ENCODE results near the gene SMO.

The SMO gene

GRCh38 chr7:129228633-129229032 is 40.2 kb downstream of the SMO start:
- Histone ChIP-seq H3K36me3 (ENCODE audit: insufficient read depth, low read length) (no peaks in the 10 kb centered on the region; the same call in 1 of the 2 replicates), H3K9ac (ENCODE audit: low read depth, low read length) (no peak overlapping the region), H3K27ac (ENCODE audit: low read length) (no peak overlapping the region), H3K79me2 (ENCODE audit: insufficient read depth, low read length) (no peaks in the 10 kb centered on the region; the same call in 1 of the 2 replicates), H4K20me1 (ENCODE audit: insufficient read depth, low read length) (peaks cover 3% of the 10 kb centered on the region; the same call in 1 of the 2 replicates), H3K27me3 (ENCODE audit: insufficient read depth, low read length, poor library complexity) (no peaks in the 10 kb centered on the region), H2AFZ (ENCODE audit: low read depth, low read length) (no peak overlapping the region), H3K4me3 (ENCODE audit: low read depth in 1 of 2, low read length in 2 of 2) (no peak overlapping the region), H3K4me2 (ENCODE audit: insufficient read depth, low read length) (no peak overlapping the region), H3K4me1 (ENCODE audit: insufficient read depth, low read length) (peaks cover 26% of the 10 kb centered on the region), H3K9me3 (ENCODE audit: insufficient read depth, low read length, severe bottlenecking) (no peaks in the 10 kb centered on the region)
- no peak for ATAC-seq (ENCODE audit: insufficient read depth, low read depth)
- DNase-seq, result no peak
- TF ChIP-seq EZH2 (IDR thresholded peaks at IDR 0.05; ENCODE audit: borderline replicate concordance, low read depth, low read length, severe bottlenecking), result no peak
- TF ChIP-seq, protein P1, sequence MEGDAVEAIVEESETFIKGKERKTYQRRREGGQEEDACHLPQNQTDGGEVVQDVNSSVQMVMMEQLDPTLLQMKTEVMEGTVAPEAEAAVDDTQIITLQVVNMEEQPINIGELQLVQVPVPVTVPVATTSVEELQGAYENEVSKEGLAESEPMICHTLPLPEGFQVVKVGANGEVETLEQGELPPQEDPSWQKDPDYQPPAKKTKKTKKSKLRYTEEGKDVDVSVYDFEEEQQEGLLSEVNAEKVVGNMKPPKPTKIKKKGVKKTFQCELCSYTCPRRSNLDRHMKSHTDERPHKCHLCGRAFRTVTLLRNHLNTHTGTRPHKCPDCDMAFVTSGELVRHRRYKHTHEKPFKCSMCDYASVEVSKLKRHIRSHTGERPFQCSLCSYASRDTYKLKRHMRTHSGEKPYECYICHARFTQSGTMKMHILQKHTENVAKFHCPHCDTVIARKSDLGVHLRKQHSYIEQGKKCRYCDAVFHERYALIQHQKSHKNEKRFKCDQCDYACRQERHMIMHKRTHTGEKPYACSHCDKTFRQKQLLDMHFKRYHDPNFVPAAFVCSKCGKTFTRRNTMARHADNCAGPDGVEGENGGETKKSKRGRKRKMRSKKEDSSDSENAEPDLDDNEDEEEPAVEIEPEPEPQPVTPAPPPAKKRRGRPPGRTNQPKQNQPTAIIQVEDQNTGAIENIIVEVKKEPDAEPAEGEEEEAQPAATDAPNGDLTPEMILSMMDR (IDR thresholded peaks at IDR 0.05; ENCODE audit: borderline replicate concordance, extremely low read depth, low read length, poor library complexity, severe bottlenecking), result no peak

DNA sequence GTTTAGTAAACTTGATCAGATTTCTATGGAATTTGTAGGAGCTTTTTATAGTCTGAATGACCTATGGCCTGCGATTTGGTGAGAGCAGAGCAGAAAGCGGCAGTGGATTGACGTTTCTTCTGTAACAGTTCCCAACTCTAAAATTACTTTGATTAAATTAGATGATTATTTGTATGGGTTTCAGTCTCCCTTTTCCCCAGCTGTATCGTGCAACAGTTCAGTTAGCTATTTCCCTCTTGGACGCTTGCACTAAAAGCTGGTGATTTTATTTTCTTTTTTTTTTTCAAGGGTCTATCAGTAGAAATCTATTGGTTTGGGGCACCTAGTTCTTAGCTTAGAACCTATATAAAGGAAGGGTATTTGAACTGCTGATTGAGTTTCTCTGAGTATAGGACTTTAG is 43.2 kb downstream of the SMO start:
- peaks cover 4% of the 10 kb centered on the region for H3K4me1 ChIP-seq (ENCODE audit: insufficient read depth, low read length)
- no peak overlapping the region for H3K4me2 ChIP-seq (ENCODE audit: insufficient read depth, low read length)
- ATAC-seq (ENCODE audit: insufficient read depth, low read depth) (no peak), DNase-seq (no peak)
- H3K79me2 ChIP-seq (ENCODE audit: insufficient read depth, low read length), result no peaks in the 10 kb centered on the region; the same call in none of the 2 replicates
- no peaks in the 10 kb centered on the region for H3K36me3 ChIP-seq (ENCODE audit: insufficient read depth, low read length)
- H4K20me1 ChIP-seq (ENCODE audit: insufficient read depth, low read length), result peaks cover 3% of the 10 kb centered on the region; the same call in 1 of the 2 replicates
- no peak for TF ChIP-seq EZH2 (IDR thresholded peaks at IDR 0.05; ENCODE audit: borderline replicate concordance, low read depth, low read length, severe bottlenecking)
- TF ChIP-seq, protein P1 (IDR thresholded peaks at IDR 0.05; ENCODE audit: borderline replicate concordance, extremely low read depth, low read length, poor library complexity, severe bottlenecking), result no peak
- H3K27me3 ChIP-seq (ENCODE audit: insufficient read depth, low read length, poor library complexity), result no peaks in the 10 kb centered on the region
- no peak overlapping the region for H2AFZ ChIP-seq (ENCODE audit: low read depth, low read length)
- no peak overlapping the region for H3K27ac ChIP-seq (ENCODE audit: low read length)
- no peaks in the 10 kb centered on the region for H3K9me3 ChIP-seq (ENCODE audit: insufficient read depth, low read length, severe bottlenecking)
- H3K9ac ChIP-seq (ENCODE audit: low read depth, low read length), result no peak overlapping the region
- no peak overlapping the region for H3K4me3 ChIP-seq (ENCODE audit: low read depth in 1 of 2, low read length in 2 of 2)

DNA sequence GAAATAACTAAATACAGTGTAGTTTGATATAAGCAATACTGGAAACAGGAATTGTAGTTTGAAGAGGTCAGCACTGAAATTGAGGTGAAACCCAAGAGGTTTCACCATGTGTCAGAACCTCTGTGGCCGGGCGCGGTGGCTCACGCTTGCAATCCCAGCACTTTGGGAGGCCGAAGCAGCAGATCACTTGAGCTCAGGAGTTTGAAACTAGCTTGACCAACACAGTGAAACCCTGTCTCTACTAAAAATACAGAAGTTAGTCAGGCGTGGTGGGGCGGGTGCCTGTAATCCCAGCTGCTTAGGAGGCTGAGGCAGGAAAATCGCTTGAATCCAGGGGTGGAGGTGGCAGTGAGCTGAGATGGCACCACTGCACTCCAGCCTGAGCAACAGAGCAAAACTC is 50.1 kb downstream of the SMO start:
- no peak for DNase-seq
- Histone ChIP-seq H3K79me2 (ENCODE audit: insufficient read depth, low read length) (no peaks in the 10 kb centered on the region; the same call in 1 of the 2 replicates), H4K20me1 (ENCODE audit: insufficient read depth, low read length) (no peaks in the 10 kb centered on the region), H3K4me2 (ENCODE audit: insufficient read depth, low read length) (no peak overlapping the region), H3K27me3 (ENCODE audit: insufficient read depth, low read length, poor library complexity) (no peaks in the 10 kb centered on the region), H2AFZ (ENCODE audit: low read depth, low read length) (no peak overlapping the region), H3K4me3 (ENCODE audit: low read depth in 1 of 2, low read length in 2 of 2) (no peak overlapping the region), H3K27ac (ENCODE audit: low read length) (no peak overlapping the region), H3K36me3 (ENCODE audit: insufficient read depth, low read length) (no peaks in the 10 kb centered on the region), H3K4me1 (ENCODE audit: insufficient read depth, low read length) (no peaks in the 10 kb centered on the region), H3K9ac (ENCODE audit: low read depth, low read length) (no peak overlapping the region), H3K9me3 (ENCODE audit: insufficient read depth, low read length, severe bottlenecking) (no peaks in the 10 kb centered on the region)
- TF ChIP-seq, protein P1 (IDR thresholded peaks at IDR 0.05; ENCODE audit: borderline replicate concordance, extremely low read depth, low read length, poor library complexity, severe bottlenecking), result no peak
- TF ChIP-seq EZH2 (IDR thresholded peaks at IDR 0.05; ENCODE audit: borderline replicate concordance, low read depth, low read length, severe bottlenecking), result no peak
- ATAC-seq (ENCODE audit: insufficient read depth, low read depth), result no peak
